GM21515 (cell line): ENCODE measurements around the gene ANKLE2.
"Not testable (repeated sequence)": the region's sequence is repeated elsewhere in the genome, so short reads cannot be mapped to it uniquely, and the experiment has no call there.

ENCODE experiments used
- ATAC-seq: cut with Tn5 transposase; IDR thresholded peaks from one replicate; pipeline ENCODE4 v1.9.1; 2021; ENCODE audit not compliant: unreplicated experiment

Gene ANKLE2

GRCh38 chr12:132720606-132721345 is 40.9 kb downstream of the ANKLE2 start:
- no peak for ATAC-seq

GRCh38 chr12:132719954-132720324 is 41.7 kb downstream of the ANKLE2 start:
- ATAC-seq: no peak

- ATAC-seq: no peak
Measured at GRCh38 chr12:132719141-132719953, 42.3 kb downstream of the ANKLE2 start.

- ATAC-seq: no peak
Measured at GRCh38 chr12:132718644-132719043, 43.0 kb downstream of the ANKLE2 start.

GRCh38 chr12:132717531-132718387 is 43.9 kb downstream of the ANKLE2 start:
- no peak for ATAC-seq

- no peak for ATAC-seq
Measured at GRCh38 chr12:132717011-132717410, 44.6 kb downstream of the ANKLE2 start.

- no peak for ATAC-seq
Measured at GRCh38 chr12:132716356-132716755, 45.3 kb downstream of the ANKLE2 start.

GRCh38 chr12:132715874-132716273 is 45.8 kb downstream of the ANKLE2 start:
- ATAC-seq: no peak

- ATAC-seq: no peak
Measured at GRCh38 chr12:132713123-132713522, 48.5 kb downstream of the ANKLE2 start.

GRCh38 chr12:132711080-132711843 is 50.4 kb downstream of the ANKLE2 start:
- peak; percentile 22 for ATAC-seq

- peak; percentile 87 for ATAC-seq
Measured at GRCh38 chr12:132710405-132711079, 51.1 kb downstream of the ANKLE2 start, which contains the start of gene PGAM5. Gene PGAM5, plus strand, starts transcription at chr12:132710842. Its CDS starts 35 bp downstream, at chr12:132710877.

GRCh38 chr12:132710043-132710404 is 51.6 kb downstream of the ANKLE2 start:
- peak; percentile 31 for ATAC-seq

- ATAC-seq: no peak
Measured at GRCh38 chr12:132708150-132708549, 53.5 kb downstream of the ANKLE2 start.

GRCh38 chr12:132707241-132707640 is 54.4 kb downstream of the ANKLE2 start:
- no peak for ATAC-seq

- no peak for ATAC-seq
Measured at GRCh38 chr12:132703641-132704040, 58.0 kb downstream of the ANKLE2 start.

- no peak for ATAC-seq
Measured at GRCh38 chr12:132702640-132703039, 59.0 kb downstream of the ANKLE2 start.

GRCh38 chr12:132700212-132700822 is 61.3 kb downstream of the ANKLE2 start:
- no peak for ATAC-seq

- no peak for ATAC-seq
Measured at GRCh38 chr12:132698341-132698740, 63.3 kb downstream of the ANKLE2 start.

- ATAC-seq: no peak
Measured at GRCh38 chr12:132695431-132695830, 66.2 kb downstream of the ANKLE2 start.

- ATAC-seq: not testable (repeated sequence)
Measured at GRCh38 chr12:132694888-132695287, 66.7 kb downstream of the ANKLE2 start.
